Measurements from ENCODE around the gene PIH1D2.

DNA sequence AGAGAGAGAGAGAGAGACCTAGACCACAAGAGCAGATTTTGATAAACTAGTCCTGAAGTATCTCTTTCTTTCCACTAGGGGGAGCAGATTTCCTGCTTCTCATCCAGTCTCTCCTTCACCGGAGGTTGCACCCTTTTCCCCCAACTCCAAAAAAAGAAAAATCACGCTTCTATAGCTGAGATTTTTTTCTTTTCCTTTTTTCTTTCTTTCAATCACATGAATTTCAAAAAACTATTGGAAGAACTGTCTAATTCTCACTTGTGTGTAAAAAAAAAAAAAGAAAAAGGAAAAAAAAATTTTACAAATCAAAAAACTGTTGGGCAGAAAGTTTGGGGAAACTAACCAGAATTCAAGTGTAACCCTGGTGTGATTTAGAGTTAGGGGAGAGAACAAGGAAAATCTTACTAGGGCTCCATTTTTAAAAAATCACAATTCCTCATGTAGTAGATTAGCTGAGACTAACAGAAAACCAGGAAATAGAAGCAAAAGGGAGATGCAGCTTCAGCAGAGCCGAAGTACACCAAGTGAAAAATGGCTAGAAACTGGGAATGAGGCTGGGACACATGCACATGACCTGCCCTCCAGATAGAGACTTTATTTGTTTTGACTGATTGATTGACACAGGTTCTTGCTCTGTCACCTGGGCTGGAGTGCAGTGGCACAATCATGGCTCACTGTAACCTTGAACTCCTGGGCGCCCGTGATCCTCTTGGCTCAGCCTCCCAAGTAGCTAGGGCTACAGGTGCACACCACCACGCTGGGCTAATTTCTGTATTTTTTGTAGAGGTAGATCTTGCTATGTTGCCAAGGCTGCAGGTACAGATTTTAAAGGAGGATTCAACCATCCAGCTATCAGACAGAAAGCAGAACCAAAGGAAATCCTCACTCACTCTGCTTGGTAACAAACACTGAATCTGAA, 40.0 kb upstream of the PIH1D2 start:
- no peak for TF ChIP-seq POLR2A (IDR thresholded peaks at IDR 0.05)
- TF ChIP-seq, protein P1, sequence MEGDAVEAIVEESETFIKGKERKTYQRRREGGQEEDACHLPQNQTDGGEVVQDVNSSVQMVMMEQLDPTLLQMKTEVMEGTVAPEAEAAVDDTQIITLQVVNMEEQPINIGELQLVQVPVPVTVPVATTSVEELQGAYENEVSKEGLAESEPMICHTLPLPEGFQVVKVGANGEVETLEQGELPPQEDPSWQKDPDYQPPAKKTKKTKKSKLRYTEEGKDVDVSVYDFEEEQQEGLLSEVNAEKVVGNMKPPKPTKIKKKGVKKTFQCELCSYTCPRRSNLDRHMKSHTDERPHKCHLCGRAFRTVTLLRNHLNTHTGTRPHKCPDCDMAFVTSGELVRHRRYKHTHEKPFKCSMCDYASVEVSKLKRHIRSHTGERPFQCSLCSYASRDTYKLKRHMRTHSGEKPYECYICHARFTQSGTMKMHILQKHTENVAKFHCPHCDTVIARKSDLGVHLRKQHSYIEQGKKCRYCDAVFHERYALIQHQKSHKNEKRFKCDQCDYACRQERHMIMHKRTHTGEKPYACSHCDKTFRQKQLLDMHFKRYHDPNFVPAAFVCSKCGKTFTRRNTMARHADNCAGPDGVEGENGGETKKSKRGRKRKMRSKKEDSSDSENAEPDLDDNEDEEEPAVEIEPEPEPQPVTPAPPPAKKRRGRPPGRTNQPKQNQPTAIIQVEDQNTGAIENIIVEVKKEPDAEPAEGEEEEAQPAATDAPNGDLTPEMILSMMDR (IDR thresholded peaks at IDR 0.05), result no peak

Measured in lower leg skin (tissue), 3 donors.